Thyroid gland (tissue), 4 donors: ENCODE data around the gene JPT2. TPM values are rescaled to one million over a fixed set of nuclear protein-coding genes. Genes with fewer than 3 reads are reported as not detected.

Source experiments
- DNase-seq, 2 donors: peaks; one replicate each; pipeline ENCODE4 v3.0.0-alpha.2; 2019
- H3K27ac ChIP-seq, 3 donors: fragments of 200-600 bp; sonication (generic); 1 replicate in 2 of 3; 2 replicates in 1 of 3; pipeline ENCODE4 v1.5.1; 2016 to 2019; ENCODE audit warnings: mild to moderate bottlenecking in 1 of 3, moderate library complexity in 1 of 3
- H3K27me3 ChIP-seq: fragments of 200-600 bp; sonication (generic); one replicate; pipeline ENCODE4 v1.5.1; 2019
- H3K36me3 ChIP-seq, 2 donors: fragments of 200-600 bp; sonication (generic); one replicate each; pipeline ENCODE4 v1.5.1; 2016 to 2019
- H3K4me1 ChIP-seq, 2 donors: fragments of 200-600 bp; sonication (generic); one replicate each; pipeline ENCODE4 v1.5.1; 2017 to 2019
- H3K4me3 ChIP-seq, 3 donors: fragments of 200-600 bp; sonication (generic); replicated peaks in 1 of 3; 1 replicate in 2 of 3; 2 replicates in 1 of 3; pipeline ENCODE4 v1.5.1; 2016; ENCODE audit warnings: mild to moderate bottlenecking in 1 of 3
- H3K9me3 ChIP-seq: fragments of 200-600 bp; sonication (generic); one replicate; pipeline ENCODE4 v1.5.1; 2017
- CTCF ChIP-seq, 6 experiments: fragments of 200-600 bp in 3 of 6; fragments of 450-650 bp in 3 of 6; sonication (generic) in 3 of 6; IDR thresholded peaks; one replicate each; pipeline ENCODE4 v1.5.1; 2016 to 2019; ENCODE audit warnings: antibody characterized with exemption in 6 of 6, mild to moderate bottlenecking in 2 of 6, inconsistent platforms in 1 of 6, moderate library complexity in 1 of 6
- POLR2A ChIP-seq, 2 donors: fragments of 450-650 bp; IDR thresholded peaks; one replicate each; pipeline ENCODE4 v1.6.1; 2017; ENCODE audit warnings: antibody characterized with exemption in 2 of 2, mild to moderate bottlenecking in 2 of 2, moderate library complexity in 1 of 2
- WGBS, 2 donors: methylation state at CpG; one replicate each; pipeline ENCODE4 v1.1.5; 2017; 5-methylcytosine and 5-hydroxymethylcytosine counted together
- intact Hi-C: fragments of 100-400 bp; cut with DNase I; formaldehyde crosslinking; loops from one replicate; pipeline ENCODE4 v1.15.1; 2023
- total RNA-seq, 4 donors: library from RNA; depleted of rRNA; stranded (reverse); fragments of >200 nt; gene quantifications; one replicate each; pipeline ENCODE4 v1.2.3, GENCODE V29; 2016

The JPT2 gene
- total RNA-seq, 4 donors from 2014 or later = 30.8 to 50.3 (median 44.9) TPM

- Histone ChIP-seq H3K36me3 (peaks cover 23 to 32% of the 10 kb centered on the region in 2 donors), H3K9me3 (no peaks in the 10 kb centered on the region), H3K27ac (no peak overlapping the region), H3K27me3 (no peaks in the 10 kb centered on the region), H3K4me1 (no peaks in the 10 kb centered on the region), H3K4me3 (no peak overlapping the region)
- intact Hi-C loops = no loop called here
- 85 to 89% methylated on average over 4 of the region's 4 CpGs for WGBS, 2 donors
- TF ChIP-seq POLR2A (IDR thresholded peaks at IDR 0.05) = no peak
- DNase-seq = no peak
Measured at GRCh38 chr16:1650131-1650530, 27.9 kb upstream of the JPT2 start.

DNA sequence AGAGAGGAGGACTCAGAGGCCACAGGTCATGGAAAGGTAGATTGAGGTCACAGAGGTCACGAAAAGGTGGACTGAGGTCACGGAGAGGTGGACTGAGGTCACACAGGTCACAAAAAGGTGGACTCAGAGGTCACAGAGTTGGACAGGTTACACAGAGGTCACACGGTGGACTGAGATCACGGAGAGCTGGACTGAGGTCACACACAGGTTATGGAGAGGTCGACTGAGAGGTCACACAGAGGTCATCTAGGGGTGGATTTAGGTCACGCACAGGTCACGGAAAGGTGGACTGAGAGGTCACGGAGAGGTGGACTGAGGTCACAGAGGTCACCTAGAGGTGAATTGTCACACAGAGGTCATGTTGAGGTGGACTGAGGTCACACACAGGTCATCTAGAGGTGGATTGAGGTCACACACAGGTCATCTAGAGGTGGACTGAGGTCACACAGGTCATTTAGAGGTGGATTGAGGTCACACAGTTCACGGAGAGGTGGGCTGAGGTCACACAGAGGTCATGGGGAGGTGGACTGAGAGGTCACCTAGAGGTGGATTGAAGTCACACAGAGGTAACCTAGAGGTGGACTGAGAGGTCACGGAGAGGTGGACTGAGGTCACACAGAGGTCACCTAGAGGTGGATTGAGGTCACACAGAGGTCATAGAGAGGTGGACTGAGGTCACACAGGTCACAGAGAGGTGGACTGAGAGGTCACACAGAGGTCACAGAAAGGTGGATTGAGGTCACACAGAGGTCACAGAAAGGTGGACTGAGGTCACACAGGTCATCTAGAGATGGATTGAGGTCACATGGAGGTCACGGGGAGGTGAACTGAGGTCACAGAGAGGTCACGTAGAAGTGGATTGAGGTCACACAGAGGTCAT, 26.7 kb upstream of the JPT2 start:
- H3K4me1 ChIP-seq = no peaks in the 10 kb centered on the region
- H3K27ac ChIP-seq = no peak overlapping the region
- H3K9me3 ChIP-seq = no peaks in the 10 kb centered on the region
- 95% methylated on average over 12 of the region's 12 CpGs for WGBS, 2 donors
- intact Hi-C loops = no loop called here
- TF ChIP-seq CTCF (IDR thresholded peaks at IDR 0.05) = no peak
- TF ChIP-seq POLR2A (IDR thresholded peaks at IDR 0.05) = no peak
- no peak for DNase-seq
- H3K4me3 ChIP-seq = no peak overlapping the region
- peaks cover 34 to 35% of the 10 kb centered on the region in 2 donors for H3K36me3 ChIP-seq
- no peaks in the 10 kb centered on the region for H3K27me3 ChIP-seq

DNA sequence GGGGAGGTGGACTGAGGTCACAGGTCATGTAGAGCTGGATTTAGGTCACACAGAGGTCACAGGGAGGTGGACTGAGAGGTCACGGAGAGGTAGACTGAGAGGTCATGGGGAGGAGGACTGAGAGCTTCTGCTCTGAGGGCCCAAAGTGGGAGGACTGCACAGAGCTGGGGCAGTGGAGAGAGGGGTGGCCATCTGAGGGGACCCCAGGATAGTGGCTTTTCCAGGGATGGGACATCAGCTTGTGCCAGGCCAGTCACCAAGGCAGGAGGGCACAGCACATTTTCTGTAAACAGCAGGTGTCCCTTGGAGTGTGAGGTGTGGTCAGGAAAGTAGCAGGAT, 26.1 kb upstream of the JPT2 start:
- H3K27ac ChIP-seq = no peak overlapping the region
- H3K36me3 ChIP-seq = peaks cover 40 to 41% of the 10 kb centered on the region in 2 donors
- no peak overlapping the region for H3K4me3 ChIP-seq
- H3K27me3 ChIP-seq = no peaks in the 10 kb centered on the region
- H3K9me3 ChIP-seq = no peaks in the 10 kb centered on the region
- TF ChIP-seq CTCF (IDR thresholded peaks at IDR 0.05) (no peak), POLR2A (IDR thresholded peaks at IDR 0.05) (no peak)
- WGBS, 2 donors = 97 to 100% methylated on average over 1 of the region's 1 CpG
- DNase-seq = no peak
- intact Hi-C loops = no loop called here
- no peaks in the 10 kb centered on the region for H3K4me1 ChIP-seq

GRCh38 chr16:1653023-1653422, 25.1 kb upstream of the JPT2 start:
- intact Hi-C loops = no loop called here
- Histone ChIP-seq H3K4me1 (no peaks in the 10 kb centered on the region), H3K9me3 (no peaks in the 10 kb centered on the region), H3K27me3 (no peaks in the 10 kb centered on the region), H3K4me3 (no peak overlapping the region), H3K27ac (no peak overlapping the region), H3K36me3 (peaks cover 45 to 46% of the 10 kb centered on the region in 2 donors)
- DNase-seq = no peak
- 93 to 95% methylated on average over 12 to 15 of the region's 15 CpGs for WGBS, 2 donors
- no peak for TF ChIP-seq POLR2A (IDR thresholded peaks at IDR 0.05)
- no peak for TF ChIP-seq CTCF (IDR thresholded peaks at IDR 0.05)

DNA sequence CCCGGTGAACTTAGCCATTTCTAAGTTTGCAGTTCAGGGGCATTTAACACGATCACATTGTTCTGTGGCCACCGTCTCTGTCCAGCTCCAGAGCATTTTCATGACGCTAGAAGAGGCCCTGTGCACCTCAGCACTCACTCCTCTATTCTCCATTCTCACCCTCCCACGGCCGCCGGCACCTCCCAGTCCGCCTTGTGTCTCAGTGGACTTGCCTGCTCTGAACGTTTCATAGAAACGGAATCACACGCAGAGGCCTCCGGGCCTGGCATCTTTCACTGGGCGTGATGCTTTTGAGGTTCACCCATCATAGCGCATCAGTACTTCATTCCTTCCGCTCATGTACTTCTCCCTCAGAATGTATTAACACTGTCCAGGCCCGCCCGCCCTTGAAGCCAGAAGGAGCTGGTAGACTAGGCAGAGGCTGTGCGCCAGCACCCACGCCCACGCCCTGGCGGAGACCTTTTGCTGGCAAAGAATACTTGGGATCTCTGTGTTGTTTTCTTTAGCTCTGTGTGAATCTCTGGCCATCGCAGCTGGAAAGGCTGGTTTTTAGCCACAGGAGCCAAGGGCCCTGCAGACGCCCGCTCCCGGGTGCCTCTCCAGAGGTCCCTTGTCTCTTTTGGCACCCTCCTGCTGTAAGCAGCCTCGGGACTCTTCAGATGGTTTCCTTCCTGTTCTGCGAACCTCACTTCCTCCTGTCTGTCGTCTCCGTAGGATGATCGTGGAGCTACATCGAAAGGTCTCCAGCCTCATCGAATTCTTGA, 23.4 kb upstream of the JPT2 start:
- Histone ChIP-seq H3K4me1 (no peaks in the 10 kb centered on the region), H3K36me3 (peaks cover 52 to 56% of the 10 kb centered on the region in 2 donors), H3K9me3 (no peaks in the 10 kb centered on the region), H3K27me3 (no peaks in the 10 kb centered on the region), H3K4me3 (no peak overlapping the region), H3K27ac (no peak overlapping the region)
- no peak for TF ChIP-seq POLR2A (IDR thresholded peaks at IDR 0.05)
- no peak for TF ChIP-seq CTCF (IDR thresholded peaks at IDR 0.05)
- WGBS, 2 donors = 89 to 91% methylated on average over 32 of the region's 32 CpGs
- intact Hi-C loops = no loop called here
- DNase-seq = no peak
